B cell (primary cell): ENCODE data around the gene THRA. TPM values are rescaled to one million over a fixed set of nuclear protein-coding genes. Genes with fewer than 3 reads are reported as not detected.

Experiments
- ATAC-seq: fragments of 200-7000 bp; cut with Tn5 transposase; one replicate; pipeline ENCODE4 v1.10.0; 2021; ENCODE audit warnings: low read depth, mild to moderate bottlenecking, moderate number of reproducible peaks, moderate library complexity
- CTCF ChIA-PET: fragments of 350-600 bp; sonication (Branson Sonifier 250); formaldehyde crosslinking; loops from one replicate; lab custom pipeline; 2021; ENCODE audit warnings: antibody characterized with exemption, inconsistent platforms; lab: Charles Lee
- POLR2A ChIA-PET: fragments of 350-600 bp; sonication (Branson Sonifier 250); formaldehyde crosslinking; loops from one replicate; lab custom pipeline; 2021; ENCODE audit warnings: antibody characterized with exemption; lab: Charles Lee
- DNase-seq: peaks from one replicate; pipeline ENCODE4 v3.0.0; 2013
- H2AFZ ChIP-seq: 2 replicates; pipeline ENCODE4 v1.6.1; 2012; ENCODE audit warnings: mild to moderate bottlenecking, low read depth, low read length; ENCODE audit not compliant: insufficient read depth, poor library complexity, severe bottlenecking
- H3K27ac ChIP-seq, 2 donors: 1 replicate in 1 of 2; 2 replicates in 1 of 2; pipeline ENCODE4 v1.5.1; 2012 to 2013; ENCODE audit warnings: low read length in 2 of 2, mild to moderate bottlenecking in 2 of 2, moderate library complexity in 1 of 2
- H3K27me3 ChIP-seq, 4 experiments: fragments of 200-600 bp in 1 of 4; sonication (generic) in 1 of 4; replicated peaks in 1 of 4; 1 replicate in 2 of 4; 2 replicates in 2 of 4; pipeline versions ENCODE4 v1.6.1 to v1.7.0; 2013 to 2016; ENCODE audit warnings: low read length in 3 of 4, mild to moderate bottlenecking in 2 of 4, mixed read lengths in 1 of 4, moderate library complexity in 1 of 4; ENCODE audit not compliant: insufficient read depth in 4 of 4, control insufficient read depth in 3 of 4; ENCODE audit errors: control extremely low read depth in 1 of 4
- H3K36me3 ChIP-seq, 2 experiments: replicated peaks in 1 of 2; 1 replicate in 1 of 2; 2 replicates in 1 of 2; pipeline versions ENCODE4 v1.6.1 to v1.7.1; 2013; ENCODE audit warnings: low read length in 1 of 2; ENCODE audit not compliant: insufficient read depth in 2 of 2, control insufficient read depth in 1 of 2; ENCODE audit errors: control extremely low read depth in 1 of 2, extremely low read depth in 1 of 2
- H3K4me1 ChIP-seq, 2 donors: fragments of 200-600 bp in 1 of 2; sonication (generic) in 1 of 2; 1 replicate in 1 of 2; 2 replicates in 1 of 2; pipeline versions ENCODE4 v1.5.1 to v1.6.1; 2013 to 2017; ENCODE audit warnings: low read length in 2 of 2; ENCODE audit not compliant: control insufficient read depth in 2 of 2, insufficient read depth in 2 of 2
- H3K4me2 ChIP-seq: replicated peaks from 2 replicates; pipeline ENCODE3; 2012; ENCODE audit warnings: mild to moderate bottlenecking, low read depth, low read length; ENCODE audit not compliant: poor library complexity, severe bottlenecking
- H3K4me3 ChIP-seq, 5 experiments: fragments of 200-600 bp in 1 of 5; sonication (generic) in 1 of 5; 1 replicate in 3 of 5; 2 replicates in 2 of 5; pipeline versions ENCODE4 v1.5.1 to v1.7.0; 2011 to 2016; ENCODE audit warnings: low read length in 4 of 5, mild to moderate bottlenecking in 4 of 5, low read depth in 2 of 5, control low read depth in 1 of 5, moderate library complexity in 1 of 5; ENCODE audit not compliant: insufficient read depth in 1 of 5; ENCODE audit errors: control extremely low read depth in 1 of 5, extremely low read depth in 1 of 5
- H3K79me2 ChIP-seq: fragments of 200-600 bp; sonication (generic); one replicate; pipeline ENCODE4 v1.6.0; 2016; ENCODE audit warnings: low read length; ENCODE audit not compliant: control insufficient read depth, insufficient read depth
- H3K9ac ChIP-seq: fragments of 200-600 bp; sonication (generic); 2 replicates; pipeline ENCODE4 v1.6.1; 2017; ENCODE audit warnings: mild to moderate bottlenecking, low read length, moderate library complexity
- H3K9me3 ChIP-seq, 3 donors: one replicate each; pipeline versions ENCODE4 v1.6.1 to v1.7.1; 2013; ENCODE audit warnings: low read length in 2 of 3; ENCODE audit not compliant: control insufficient read depth in 2 of 3, insufficient read depth in 1 of 3; ENCODE audit errors: control extremely low read depth in 1 of 3
- H4K20me1 ChIP-seq: 2 replicates; pipeline ENCODE4 v1.6.0; 2012; ENCODE audit warnings: mild to moderate bottlenecking, low read length; ENCODE audit not compliant: insufficient read depth, control insufficient read depth, poor library complexity, severe bottlenecking
- H3K27ac Mint-ChIP-seq: one replicate; pipeline ENCODE4 v1.8.0; 2021; ENCODE audit warnings: mixed read lengths
- H3K27me3 Mint-ChIP-seq: one replicate; pipeline ENCODE4 v1.8.0; 2021; ENCODE audit warnings: mixed read lengths
- H3K4me1 Mint-ChIP-seq: one replicate; pipeline ENCODE4 v1.8.0; 2021; ENCODE audit warnings: mixed read lengths
- H3K4me3 Mint-ChIP-seq: one replicate; pipeline ENCODE4 v1.8.0; 2021; ENCODE audit warnings: mixed read lengths
- H3K9me3 Mint-ChIP-seq: one replicate; pipeline ENCODE4 v1.8.0; 2022; ENCODE audit warnings: mixed read lengths; ENCODE audit not compliant: insufficient read depth
- EZH2 ChIP-seq: IDR thresholded peaks from 2 replicates; pipeline ENCODE4 v1.6.1; 2012; ENCODE audit warnings: borderline replicate concordance, low read depth, mild to moderate bottlenecking, moderate library complexity, low read length; ENCODE audit not compliant: insufficient read depth, poor library complexity, severe bottlenecking
- WGBS: methylation state at CpG from one replicate; pipeline ENCODE4 v1.1.5; 2013; ENCODE audit warnings: missing lambda C conversion rate; ENCODE audit not compliant: insufficient coverage; 5-methylcytosine and 5-hydroxymethylcytosine counted together
- intact Hi-C: fragments of 100-400 bp; cut with micrococcal nuclease; formaldehyde crosslinking; loops from one replicate; pipeline ENCODE4 v1.10.0; 2022
- polyA plus RNA-seq: library from polyadenylated mRNA; depleted of rRNA; stranded (reverse); fragments of >200 nt; gene quantifications from 2 replicates; pipeline ENCODE4 v1.2.3, GENCODE V29; 2012
- total RNA-seq, 2 donors: library from RNA; stranded (reverse); fragments of 120-200 nt in 1 of 2; gene quantifications; 1 replicate in 1 of 2; 2 replicates in 1 of 2; pipeline versions ENCODE4 v1.2.3 to v1.2.4, GENCODE V29; 2013 to 2022
- TF ChIP-seq, protein P1 (sequence below): fragments of 200-600 bp; IDR thresholded peaks from one replicate; pipeline ENCODE4 v1.8.0; 2022; ENCODE audit warnings: antibody characterized with exemption, mild to moderate bottlenecking

THRA gene
- total and polyA plus RNA-seq, 2 donors (not counting 1 experiment from before 2014, with no cell fraction given) = 8.0 to 17.1 TPM

- no peak overlapping the region for H3K27ac ChIP-seq
- Mint-ChIP-seq H3K9me3 (no peaks in the 10 kb centered on the region), H3K4me1 (peaks cover 4% of the 10 kb centered on the region), H3K27ac (no peak overlapping the region), H3K27me3 (no peaks in the 10 kb centered on the region), H3K4me3 (no peak overlapping the region)
- no peak for DNase-seq
- H3K9me3 ChIP-seq = no peaks in the 10 kb centered on the region
- intact Hi-C loops = no loop called here
- no peaks in the 10 kb centered on the region for H3K79me2 ChIP-seq
- H4K20me1 ChIP-seq = no peaks in the 10 kb centered on the region
- CTCF ChIA-PET = interaction anchor here (0.6 to 5.9 kb wide), 9 partner anchors 9 to 480 kb away, joined by 3 to 55 read pairs (median 18); partner anchors contain the start of gene CSF3
- POLR2A ChIA-PET = no interaction called here
- H3K27me3 ChIP-seq = no peaks in the 10 kb centered on the region
- H3K4me1 ChIP-seq = peaks cover 0 to 5% of the 10 kb centered on the region in 2 donors
- H3K36me3 ChIP-seq = peaks cover 0 to 72% of the 10 kb centered on the region in 2 experiments
- ATAC-seq = no peak
- no peak for TF ChIP-seq EZH2
- TF ChIP-seq, protein P1, sequence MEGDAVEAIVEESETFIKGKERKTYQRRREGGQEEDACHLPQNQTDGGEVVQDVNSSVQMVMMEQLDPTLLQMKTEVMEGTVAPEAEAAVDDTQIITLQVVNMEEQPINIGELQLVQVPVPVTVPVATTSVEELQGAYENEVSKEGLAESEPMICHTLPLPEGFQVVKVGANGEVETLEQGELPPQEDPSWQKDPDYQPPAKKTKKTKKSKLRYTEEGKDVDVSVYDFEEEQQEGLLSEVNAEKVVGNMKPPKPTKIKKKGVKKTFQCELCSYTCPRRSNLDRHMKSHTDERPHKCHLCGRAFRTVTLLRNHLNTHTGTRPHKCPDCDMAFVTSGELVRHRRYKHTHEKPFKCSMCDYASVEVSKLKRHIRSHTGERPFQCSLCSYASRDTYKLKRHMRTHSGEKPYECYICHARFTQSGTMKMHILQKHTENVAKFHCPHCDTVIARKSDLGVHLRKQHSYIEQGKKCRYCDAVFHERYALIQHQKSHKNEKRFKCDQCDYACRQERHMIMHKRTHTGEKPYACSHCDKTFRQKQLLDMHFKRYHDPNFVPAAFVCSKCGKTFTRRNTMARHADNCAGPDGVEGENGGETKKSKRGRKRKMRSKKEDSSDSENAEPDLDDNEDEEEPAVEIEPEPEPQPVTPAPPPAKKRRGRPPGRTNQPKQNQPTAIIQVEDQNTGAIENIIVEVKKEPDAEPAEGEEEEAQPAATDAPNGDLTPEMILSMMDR = no peak
- H2AFZ ChIP-seq = no peak overlapping the region
- H3K4me2 ChIP-seq = no peak overlapping the region
- 96% methylated on average over 12 of the region's 13 CpGs for WGBS
- no peak overlapping the region for H3K9ac ChIP-seq
- no peak overlapping the region for H3K4me3 ChIP-seq
These were observed 34.2 kb upstream of the THRA start for GRCh38 chr17:40028595-40028994.

GRCh38 chr17:40031706-40032105, 31.1 kb upstream of the THRA start:
- H3K79me2 ChIP-seq = no peaks in the 10 kb centered on the region
- POLR2A ChIA-PET = no interaction called here
- no peak overlapping the region for H3K4me2 ChIP-seq
- no peak overlapping the region for H3K27ac ChIP-seq
- 98% methylated on average over 11 of the region's 11 CpGs for WGBS
- no peak overlapping the region for H2AFZ ChIP-seq
- no peak overlapping the region for H3K4me3 ChIP-seq
- Mint-ChIP-seq H3K4me1 (peaks cover 4% of the 10 kb centered on the region), H3K9me3 (no peaks in the 10 kb centered on the region), H3K27ac (no peak overlapping the region), H3K4me3 (no peak overlapping the region), H3K27me3 (no peaks in the 10 kb centered on the region)
- CTCF ChIA-PET = interaction anchor here (0.7 kb wide), 1 partner anchor 10 kb away, joined by 3 read pairs; no protein-coding TSS in a partner anchor
- H3K9me3 ChIP-seq = no peaks in the 10 kb centered on the region
- ATAC-seq (no peak), DNase-seq (no peak)
- TF ChIP-seq, protein P1 = no peak
- no peak for TF ChIP-seq EZH2
- H3K4me1 ChIP-seq = peaks cover 0 to 5% of the 10 kb centered on the region in 2 donors
- no peaks in the 10 kb centered on the region for H3K27me3 ChIP-seq
- no peak overlapping the region for H3K9ac ChIP-seq
- intact Hi-C loops = no loop called here
- peaks cover 0 to 77% of the 10 kb centered on the region in 2 experiments for H3K36me3 ChIP-seq
- no peaks in the 10 kb centered on the region for H4K20me1 ChIP-seq
